SKM-1 (cell line): ENCODE measurements around the gene HNRNPCL4.
"Not testable (repeated sequence)": the region's sequence is repeated elsewhere in the genome, so short reads cannot be mapped to it uniquely, and the experiment has no call there.

ENCODE experiments used
- DNase-seq: peaks from one replicate; lab custom pipeline; 2025; ENCODE audit not compliant: unreplicated experiment; lab: John Stamatoyannopoulos, UW

HNRNPCL4 gene

DNA sequence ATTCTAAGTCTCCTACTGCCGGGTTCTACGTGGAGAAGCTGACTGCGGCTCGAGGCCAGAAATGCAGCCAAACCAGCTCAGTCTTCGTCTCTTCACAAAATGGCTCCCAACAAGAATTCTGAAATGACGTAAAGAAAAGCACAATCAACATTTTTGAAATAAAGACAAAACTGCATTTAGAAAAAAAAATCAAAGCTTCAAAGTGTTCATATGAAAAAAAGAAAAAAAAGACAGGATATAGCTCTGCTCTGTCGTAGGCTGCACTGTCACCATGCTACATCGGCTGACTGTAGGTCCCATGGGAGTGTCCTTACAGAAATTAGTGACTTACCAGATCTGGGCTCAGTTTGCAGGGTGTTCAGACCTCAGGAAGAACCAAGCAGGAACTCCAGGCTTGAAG lies at the start of gene HNRNPCL4:
TSS of gene HNRNPCL4 (minus strand) at position 101 of the 400 bp plus-strand sequence. CDS start 164 bp downstream, outside the sequence.
- DNase-seq: not testable (repeated sequence)

DNA sequence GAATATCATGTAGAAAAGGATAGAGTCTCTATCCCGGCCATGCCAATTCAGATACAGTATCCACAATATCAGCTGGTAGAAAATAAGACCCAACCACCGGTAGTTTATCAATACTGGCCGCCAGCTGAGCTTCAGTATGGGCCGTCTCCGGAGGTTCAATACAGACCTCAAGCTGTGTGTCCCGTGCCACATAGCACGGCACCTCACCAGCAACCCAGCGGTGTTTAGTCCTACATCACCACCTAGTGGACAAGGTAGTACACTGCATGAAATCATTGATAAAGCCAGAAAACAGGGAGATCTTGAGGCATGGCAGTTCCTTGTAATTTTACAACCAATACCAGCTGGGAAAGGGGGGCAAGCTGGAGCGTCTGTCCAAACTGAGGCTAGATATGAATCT lies 43.3 kb upstream of the HNRNPCL4 start:
- DNase-seq: not testable (repeated sequence)

- DNase-seq: not testable (repeated sequence)
These were observed 35.9 kb upstream of the HNRNPCL4 start, which contains the start of gene PRAMEF13 for GRCh38 chr1:13201309-13201708. Gene PRAMEF13, minus strand, starts transcription at chr1:13201409. Its CDS starts 1,820 bp downstream, at chr1:13199589.

GRCh38 chr1:13171548-13171947 lies 6.1 kb upstream of the HNRNPCL4 start, which contains the start of gene PRAMEF9:
Gene PRAMEF9, plus strand, starts transcription at chr1:13171848. Its CDS starts 3,433 bp downstream, at chr1:13175281.
- not testable (repeated sequence) for DNase-seq

GRCh38 chr1:13155909-13156308 lies 9.5 kb downstream of the HNRNPCL4 start, which contains the start of gene PRAMEF26:
Gene PRAMEF26, minus strand, starts transcription at chr1:13156009. Its CDS starts 2,914 bp downstream, at chr1:13153095.
- not testable (repeated sequence) for DNase-seq

DNA sequence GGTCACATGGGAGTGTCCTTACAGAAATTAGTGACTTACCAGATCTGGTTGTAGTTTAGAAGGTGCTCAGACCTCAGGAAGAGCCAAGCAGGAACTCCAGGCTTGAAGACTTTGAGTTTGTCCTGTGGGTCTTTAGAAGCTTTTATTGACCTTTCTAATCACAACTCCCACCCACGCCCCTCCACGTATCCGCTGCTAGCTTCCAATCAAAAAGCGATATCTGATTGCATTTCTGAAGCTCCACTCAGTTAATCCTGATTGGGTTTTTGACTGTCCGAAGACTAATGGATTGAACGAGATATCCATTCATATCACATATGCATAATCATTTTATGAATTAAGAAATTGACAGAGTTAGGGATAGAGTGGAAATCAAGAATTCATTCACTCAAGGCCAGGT lies 48.7 kb downstream of the HNRNPCL4 start, which contains the start of gene HNRNPCL2:
TSS of gene HNRNPCL2 (minus strand) at position 101 of the 400 bp plus-strand sequence. CDS start 454 bp downstream, outside the sequence.
- not testable (repeated sequence) for DNase-seq
